RWPE2 (cell line): Measurements from ENCODE around the gene RPTOR.

Experiments used
- ATAC-seq: fragments of 200-7000 bp; cut with Tn5 transposase; 3 replicates; pipeline ENCODE4 v1.9.1; 2021; ENCODE audit warnings: low read depth
- DNase-seq: peaks from one replicate; pipeline ENCODE4 v3.0.0-alpha.2; 2020; ENCODE audit warnings: low spot score
- H3K27ac ChIP-seq: fragments of 450-650 bp; 2 replicates; pipeline ENCODE4 v1.5.1; 2017; ENCODE audit warnings: mild to moderate bottlenecking; ENCODE audit not compliant: poor library complexity, severe bottlenecking
- H3K27me3 ChIP-seq: fragments of 250-450 bp; sonication (Bioruptor Pico); 2 replicates; pipeline ENCODE4 v1.5.1; 2021; ENCODE audit warnings: mild to moderate bottlenecking, moderate library complexity; ENCODE audit not compliant: insufficient read depth, poor library complexity, severe bottlenecking
- H3K36me3 ChIP-seq: fragments of 250-450 bp; sonication (Bioruptor Pico); 2 replicates; pipeline ENCODE4 v1.5.1; 2020; ENCODE audit warnings: low read depth, mild to moderate bottlenecking, moderate library complexity
- H3K4me1 ChIP-seq: fragments of 250-450 bp; sonication (Bioruptor Pico); 2 replicates; pipeline ENCODE4 v1.5.1; 2021; ENCODE audit warnings: mild to moderate bottlenecking, moderate library complexity; ENCODE audit not compliant: insufficient read depth, poor library complexity, severe bottlenecking
- H3K4me3 ChIP-seq: fragments of 250-450 bp; sonication (Bioruptor Pico); 2 replicates; pipeline ENCODE4 v1.5.1; 2021; ENCODE audit warnings: mild to moderate bottlenecking, moderate library complexity; ENCODE audit not compliant: severe bottlenecking
- H3K9me3 ChIP-seq: fragments of 250-450 bp; sonication (Bioruptor Pico); 2 replicates; pipeline ENCODE4 v1.5.1; 2021; ENCODE audit warnings: mild to moderate bottlenecking, moderate library complexity; ENCODE audit not compliant: severe bottlenecking
- TF ChIP-seq, protein P1 (sequence below): fragments of 450-650 bp; IDR thresholded peaks from one replicate; pipeline ENCODE4 v1.5.1; 2017; ENCODE audit warnings: mild to moderate bottlenecking, moderate library complexity; ENCODE audit not compliant: poor library complexity, severe bottlenecking

The RPTOR gene

DNA sequence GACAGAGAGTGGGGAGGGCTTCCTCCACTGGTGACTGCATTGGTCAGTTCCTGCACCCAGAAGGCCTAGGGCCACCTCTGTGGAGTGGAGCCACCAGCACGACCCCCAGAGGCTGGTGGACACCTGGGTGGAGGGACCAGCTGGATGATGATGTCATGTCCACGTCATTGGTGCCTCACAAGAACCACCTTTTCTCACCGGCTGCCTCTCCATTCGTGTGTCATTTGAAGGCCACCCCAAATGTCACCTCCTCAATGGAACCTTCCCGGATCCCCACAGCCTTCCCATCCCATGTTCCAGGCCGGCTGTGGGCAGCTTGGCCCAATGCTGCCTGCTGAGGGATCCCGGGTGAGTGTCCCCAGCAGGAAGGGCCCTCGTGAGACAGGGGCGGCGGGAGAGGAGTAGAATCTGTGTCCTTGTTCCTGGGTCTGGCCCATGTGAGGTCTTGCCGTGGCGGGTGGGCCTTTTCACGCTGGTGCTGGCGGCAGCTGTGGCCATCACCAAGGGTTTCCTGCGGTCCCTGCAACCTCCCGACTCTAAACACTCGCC is 437.9 kb downstream of the RPTOR start:
- TF ChIP-seq, protein P1, sequence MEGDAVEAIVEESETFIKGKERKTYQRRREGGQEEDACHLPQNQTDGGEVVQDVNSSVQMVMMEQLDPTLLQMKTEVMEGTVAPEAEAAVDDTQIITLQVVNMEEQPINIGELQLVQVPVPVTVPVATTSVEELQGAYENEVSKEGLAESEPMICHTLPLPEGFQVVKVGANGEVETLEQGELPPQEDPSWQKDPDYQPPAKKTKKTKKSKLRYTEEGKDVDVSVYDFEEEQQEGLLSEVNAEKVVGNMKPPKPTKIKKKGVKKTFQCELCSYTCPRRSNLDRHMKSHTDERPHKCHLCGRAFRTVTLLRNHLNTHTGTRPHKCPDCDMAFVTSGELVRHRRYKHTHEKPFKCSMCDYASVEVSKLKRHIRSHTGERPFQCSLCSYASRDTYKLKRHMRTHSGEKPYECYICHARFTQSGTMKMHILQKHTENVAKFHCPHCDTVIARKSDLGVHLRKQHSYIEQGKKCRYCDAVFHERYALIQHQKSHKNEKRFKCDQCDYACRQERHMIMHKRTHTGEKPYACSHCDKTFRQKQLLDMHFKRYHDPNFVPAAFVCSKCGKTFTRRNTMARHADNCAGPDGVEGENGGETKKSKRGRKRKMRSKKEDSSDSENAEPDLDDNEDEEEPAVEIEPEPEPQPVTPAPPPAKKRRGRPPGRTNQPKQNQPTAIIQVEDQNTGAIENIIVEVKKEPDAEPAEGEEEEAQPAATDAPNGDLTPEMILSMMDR = no peak
- Histone ChIP-seq H3K4me3 (no peak overlapping the region), H3K27ac (no peak overlapping the region), H3K9me3 (no peaks in the 10 kb centered on the region), H3K27me3 (no peaks in the 10 kb centered on the region), H3K36me3 (no peaks in the 10 kb centered on the region), H3K4me1 (no peaks in the 10 kb centered on the region)
- ATAC-seq = no peak
- DNase-seq = no peak

DNA sequence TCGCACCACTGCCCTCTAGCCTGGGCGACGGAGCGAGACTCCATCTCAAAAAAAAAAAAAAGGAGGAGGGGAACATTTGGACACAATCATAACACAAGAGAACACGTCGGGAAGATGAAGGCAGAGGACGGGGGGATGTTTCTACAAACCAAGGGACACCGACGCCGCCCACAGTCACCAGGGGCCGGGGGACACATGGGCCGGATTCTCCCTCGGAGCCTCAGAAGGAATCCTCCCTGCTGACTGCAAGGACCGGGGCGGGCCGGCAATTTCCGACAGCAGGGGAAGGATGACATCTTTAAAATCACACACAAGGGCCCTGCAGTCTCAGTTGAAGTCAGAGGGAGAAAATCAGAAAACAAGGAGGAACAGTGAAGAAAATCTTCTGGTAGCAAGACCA is 438.9 kb downstream of the RPTOR start:
- TF ChIP-seq, protein P1 = no peak

DNA sequence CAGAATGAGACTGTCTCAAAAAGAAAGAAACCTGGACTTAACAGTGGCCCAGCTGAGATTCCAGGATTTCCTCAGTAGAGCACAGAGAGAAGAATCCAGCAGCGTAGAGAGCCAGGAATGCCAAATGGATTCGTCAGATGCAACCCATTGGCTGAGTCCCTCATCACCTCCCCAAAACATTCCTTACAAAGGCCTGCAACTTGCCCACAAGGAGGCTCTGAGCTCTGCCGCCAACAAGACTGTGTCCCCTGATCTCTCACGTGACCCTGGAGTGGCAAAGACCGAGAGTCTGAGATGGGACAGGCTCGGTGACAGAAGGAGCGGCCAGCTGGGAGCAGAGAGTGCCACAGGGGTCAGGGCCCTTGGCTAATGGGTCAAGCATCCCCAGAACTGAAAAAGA is 440.1 kb downstream of the RPTOR start:
- Histone ChIP-seq H3K27ac (no peak overlapping the region), H3K36me3 (no peaks in the 10 kb centered on the region), H3K27me3 (no peaks in the 10 kb centered on the region), H3K4me1 (no peaks in the 10 kb centered on the region), H3K4me3 (no peak overlapping the region), H3K9me3 (no peaks in the 10 kb centered on the region)
- ATAC-seq (peak; percentile 52; the same call in 2 of the 3 replicates), DNase-seq (no peak)
- TF ChIP-seq, protein P1 = no peak

More for the DNA sequence above, 438.9 kb downstream of the RPTOR start:
- H3K27ac ChIP-seq = no peak overlapping the region
- no peak for DNase-seq
- ATAC-seq = no peak
- no peak overlapping the region for H3K4me3 ChIP-seq
- no peaks in the 10 kb centered on the region for H3K4me1 ChIP-seq
- H3K36me3 ChIP-seq = no peaks in the 10 kb centered on the region
- H3K9me3 ChIP-seq = no peaks in the 10 kb centered on the region
- no peaks in the 10 kb centered on the region for H3K27me3 ChIP-seq

DNA sequence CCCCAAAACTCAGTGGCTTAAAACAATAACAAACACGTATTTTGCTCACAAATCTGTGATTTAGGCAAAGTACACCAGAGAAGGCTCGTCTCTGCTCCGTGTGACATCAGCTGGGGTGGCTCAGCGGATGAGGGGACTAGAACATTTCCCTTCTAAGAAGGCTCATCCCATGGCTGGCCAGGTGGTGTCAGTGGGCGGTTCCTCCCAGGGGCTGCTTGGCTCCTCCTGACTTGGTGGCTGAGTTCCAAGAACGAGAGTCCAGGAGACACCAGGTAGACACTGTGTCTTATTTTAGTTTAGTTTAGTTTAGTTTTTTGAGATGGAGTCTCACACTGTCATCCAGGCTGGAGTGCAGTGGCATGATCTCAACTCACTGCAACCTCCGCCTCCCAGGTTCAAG is 441.4 kb downstream of the RPTOR start:
- H3K27me3 ChIP-seq = no peaks in the 10 kb centered on the region
- no peaks in the 10 kb centered on the region for H3K4me1 ChIP-seq
- no peak for ATAC-seq

More for the DNA sequence above, 441.4 kb downstream of the RPTOR start:
- H3K36me3 ChIP-seq = no peaks in the 10 kb centered on the region
- TF ChIP-seq, protein P1 = no peak
- H3K9me3 ChIP-seq = no peaks in the 10 kb centered on the region
- no peak overlapping the region for H3K4me3 ChIP-seq
- no peak overlapping the region for H3K27ac ChIP-seq
- no peak for DNase-seq
